ENCODE data around the gene RHBDL2. TPM values are rescaled to one million over a fixed set of nuclear protein-coding genes. Genes with fewer than 3 reads are reported as not detected.

RHBDL2 gene
- total RNA-seq, 1 experiment from 2014 or later: 36.9 TPM

- H3K36me3 ChIP-seq (ENCODE audit: low read depth): no peaks in the 10 kb centered on the region
- no peaks in the 10 kb centered on the region for H3K9me2 ChIP-seq (ENCODE audit: insufficient read depth)
- H3K27me3 ChIP-seq (ENCODE audit: insufficient read depth, low read depth): no peaks in the 10 kb centered on the region
- no peak for DNase-seq
- H3F3A ChIP-seq (ENCODE audit: insufficient read depth, low read depth): peaks cover 1% of the 10 kb centered on the region; the same call in 1 of the 2 replicates
- H3K9me3 ChIP-seq (ENCODE audit: insufficient read depth, low read depth): no peaks in the 10 kb centered on the region
- H3K27ac ChIP-seq: no peak overlapping the region
- TF ChIP-seq, protein P1, sequence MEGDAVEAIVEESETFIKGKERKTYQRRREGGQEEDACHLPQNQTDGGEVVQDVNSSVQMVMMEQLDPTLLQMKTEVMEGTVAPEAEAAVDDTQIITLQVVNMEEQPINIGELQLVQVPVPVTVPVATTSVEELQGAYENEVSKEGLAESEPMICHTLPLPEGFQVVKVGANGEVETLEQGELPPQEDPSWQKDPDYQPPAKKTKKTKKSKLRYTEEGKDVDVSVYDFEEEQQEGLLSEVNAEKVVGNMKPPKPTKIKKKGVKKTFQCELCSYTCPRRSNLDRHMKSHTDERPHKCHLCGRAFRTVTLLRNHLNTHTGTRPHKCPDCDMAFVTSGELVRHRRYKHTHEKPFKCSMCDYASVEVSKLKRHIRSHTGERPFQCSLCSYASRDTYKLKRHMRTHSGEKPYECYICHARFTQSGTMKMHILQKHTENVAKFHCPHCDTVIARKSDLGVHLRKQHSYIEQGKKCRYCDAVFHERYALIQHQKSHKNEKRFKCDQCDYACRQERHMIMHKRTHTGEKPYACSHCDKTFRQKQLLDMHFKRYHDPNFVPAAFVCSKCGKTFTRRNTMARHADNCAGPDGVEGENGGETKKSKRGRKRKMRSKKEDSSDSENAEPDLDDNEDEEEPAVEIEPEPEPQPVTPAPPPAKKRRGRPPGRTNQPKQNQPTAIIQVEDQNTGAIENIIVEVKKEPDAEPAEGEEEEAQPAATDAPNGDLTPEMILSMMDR (conservative IDR thresholded peaks at IDR 0.05): no peak
- no peak for TF ChIP-seq EZH2 (IDR thresholded peaks at IDR 0.05; ENCODE audit: low read depth)
- ChIA-PET POLR2A (ENCODE audit: unreplicated experiment) (interaction anchor here (0.6 kb wide), 2 partner anchors 159 to 220 kb away, joined by 3 to 4 read pairs; no protein-coding TSS in a partner anchor), CTCF (no interaction called here)
- H3K4me2 ChIP-seq: peak overlapping the region; percentile 95
- peak overlapping the region; percentile 88 for H3K4me3 ChIP-seq
- TSS peak; percentile 43 for BruUV-seq (replicated peaks)
- intact Hi-C loops (cut with micrococcal nuclease; ENCODE audit: unreplicated experiment): loop anchor here (1.0 to 2.0 kb wide), 3 partner anchors 86 to 154 kb away; partner anchors contain the start of genes AKIRIN1 and NDUFS5
- peaks cover 15% of the 10 kb centered on the region for H3K4me1 ChIP-seq (replicated peaks; ENCODE audit: insufficient read depth)
- H3K79me2 ChIP-seq (ENCODE audit: low read depth): peaks cover 31% of the 10 kb centered on the region
- H4K20me1 ChIP-seq (ENCODE audit: insufficient read depth): no peaks in the 10 kb centered on the region
- peak overlapping the region; percentile 94 for H2AFZ ChIP-seq
Measured at GRCh38 chr1:38872401-38873026, 69.1 kb downstream of the RHBDL2 start.

GRCh38 chr1:38870996-38871395 is 70.6 kb downstream of the RHBDL2 start:
- POLR2A ChIA-PET (ENCODE audit: unreplicated experiment): no interaction called here
- Histone ChIP-seq H3K4me3 (no peak overlapping the region), H2AFZ (no peak overlapping the region), H3K36me3 (ENCODE audit: low read depth) (no peaks in the 10 kb centered on the region), H3K4me2 (no peak overlapping the region), H3K4me1 (replicated peaks; ENCODE audit: insufficient read depth) (peaks cover 15% of the 10 kb centered on the region), H3F3A (ENCODE audit: insufficient read depth, low read depth) (no peaks in the 10 kb centered on the region), H3K27me3 (ENCODE audit: insufficient read depth, low read depth) (no peaks in the 10 kb centered on the region), H3K79me2 (ENCODE audit: low read depth) (peaks cover 31% of the 10 kb centered on the region), H3K9me3 (ENCODE audit: insufficient read depth, low read depth) (no peaks in the 10 kb centered on the region), H4K20me1 (ENCODE audit: insufficient read depth) (no peaks in the 10 kb centered on the region), H3K27ac (no peak overlapping the region), H3K9me2 (ENCODE audit: insufficient read depth) (no peaks in the 10 kb centered on the region)
- no peak for TF ChIP-seq EZH2 (IDR thresholded peaks at IDR 0.05; ENCODE audit: low read depth)
- TF ChIP-seq, protein P1 (conservative IDR thresholded peaks at IDR 0.05): no peak
- BruUV-seq (replicated peaks): no TSS peak
- CTCF ChIA-PET: interaction anchor here (0.6 kb wide), 1 partner anchor 646 kb away, joined by 7 read pairs; no protein-coding TSS in a partner anchor
- intact Hi-C loops (cut with micrococcal nuclease; ENCODE audit: unreplicated experiment): no loop called here
- DNase-seq: no peak

DNA sequence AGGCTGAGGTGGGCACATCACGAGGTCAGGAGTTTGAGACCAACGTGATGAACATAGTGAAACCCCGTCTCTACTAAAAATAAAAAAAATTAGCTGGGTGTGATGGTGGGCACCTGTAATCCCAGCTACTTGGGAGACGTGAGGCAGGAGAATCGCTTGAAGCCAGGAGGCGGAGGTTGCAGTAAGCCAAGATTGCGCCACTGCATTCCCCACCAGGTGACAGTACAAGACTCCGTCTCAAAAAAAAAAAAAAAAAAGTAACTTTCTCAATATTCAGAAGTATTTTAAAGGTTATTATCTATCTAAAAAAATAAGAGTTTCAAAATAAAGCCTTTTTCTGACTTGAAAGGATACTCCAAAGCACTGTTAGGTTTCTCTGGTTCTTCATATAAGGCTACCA is 74.4 kb downstream of the RHBDL2 start:
- H3K79me2 ChIP-seq (ENCODE audit: low read depth): peaks cover 11% of the 10 kb centered on the region
- no peaks in the 10 kb centered on the region; the same call in 1 of the 2 replicates for H4K20me1 ChIP-seq (ENCODE audit: insufficient read depth)
- DNase-seq: no peak
- POLR2A ChIA-PET (ENCODE audit: unreplicated experiment): interaction anchor here (0.7 kb wide), 1 partner anchor 301 kb away, joined by 3 read pairs; no protein-coding TSS in a partner anchor
- TF ChIP-seq EZH2 (IDR thresholded peaks at IDR 0.05; ENCODE audit: low read depth): no peak
- TF ChIP-seq, protein P1 (conservative IDR thresholded peaks at IDR 0.05): no peak
- H3F3A ChIP-seq (ENCODE audit: insufficient read depth, low read depth): peaks cover 7% of the 10 kb centered on the region; the same call in 1 of the 2 replicates
- H3K4me3 ChIP-seq: no peak overlapping the region
- CTCF ChIA-PET: no interaction called here
- peaks cover 6% of the 10 kb centered on the region for H3K4me1 ChIP-seq (replicated peaks; ENCODE audit: insufficient read depth)
- H3K9me2 ChIP-seq (ENCODE audit: insufficient read depth): no peaks in the 10 kb centered on the region
- H3K27ac ChIP-seq: no peak overlapping the region
- no peaks in the 10 kb centered on the region for H3K27me3 ChIP-seq (ENCODE audit: insufficient read depth, low read depth)
- no peak overlapping the region for H2AFZ ChIP-seq
- no peak overlapping the region for H3K4me2 ChIP-seq
- H3K36me3 ChIP-seq (ENCODE audit: low read depth): peaks cover 15% of the 10 kb centered on the region
- intact Hi-C loops (cut with micrococcal nuclease; ENCODE audit: unreplicated experiment): no loop called here
- H3K9me3 ChIP-seq (ENCODE audit: insufficient read depth, low read depth): no peaks in the 10 kb centered on the region
- no TSS peak for BruUV-seq (replicated peaks)
